ENCODE measurements around the gene ARL9. TPM values are rescaled to one million over a fixed set of nuclear protein-coding genes. Genes with fewer than 3 reads are reported as not detected.

ARL9 gene
- total RNA-seq, 2 experiments from 2014 or later = 0.17 TPM; not detected in 1

DNA sequence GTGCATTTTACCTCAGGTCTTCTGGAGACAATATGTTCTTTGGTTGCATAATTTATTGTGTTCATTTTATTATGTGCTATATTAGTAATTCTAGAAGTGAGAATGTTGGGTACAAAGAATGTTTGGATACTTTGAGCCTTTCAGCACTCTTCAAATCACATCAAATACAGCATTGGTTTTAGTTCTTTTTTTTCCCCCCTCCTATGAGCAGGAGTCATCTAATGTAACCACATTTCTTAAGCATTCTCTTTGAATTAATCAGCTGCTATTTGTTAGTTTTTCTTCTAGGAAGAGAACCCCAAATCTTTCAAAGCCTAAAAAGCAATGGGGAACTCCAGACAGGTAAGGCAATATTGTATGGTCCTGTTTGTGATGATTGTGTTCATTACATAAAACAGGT lies 46.7 kb downstream of the ARL9 start:
- ATAC-seq (ENCODE audit: poor library complexity) = no peak

DNA sequence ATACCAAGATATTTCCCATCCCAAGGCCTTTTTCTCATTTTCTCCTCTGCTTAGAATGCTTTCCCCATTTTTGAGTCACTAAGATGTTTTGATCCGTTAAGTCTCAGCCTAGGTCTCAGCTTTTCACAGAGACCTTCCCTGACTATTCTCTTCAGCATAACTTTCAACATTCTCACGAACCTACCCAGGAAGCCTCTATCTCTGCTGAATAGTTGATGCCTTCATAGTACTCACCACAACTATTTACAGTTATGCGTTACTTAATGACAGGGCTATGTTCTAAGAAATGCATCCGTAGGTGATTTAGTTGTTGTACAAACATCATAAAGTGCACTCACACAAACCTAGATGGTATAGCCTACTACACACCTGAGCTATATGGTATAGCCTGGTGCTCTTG lies 64.5 kb downstream of the ARL9 start:
- H3K27ac ChIP-seq (ENCODE audit: low read depth in 1 of 2, low read length in 2 of 2) = no peak overlapping the region
- H3K36me3 ChIP-seq (ENCODE audit: insufficient read depth, low read length) = no peaks in the 10 kb centered on the region
- no peak for ATAC-seq (ENCODE audit: poor library complexity)
- Mint-ChIP-seq H3K9me3 (no peaks in the 10 kb centered on the region), H3K27ac (no peak overlapping the region), H3K4me1 (ENCODE audit: low read depth) (no peaks in the 10 kb centered on the region), H3K4me3 (no peak overlapping the region), H3K27me3 (peaks cover 4% of the 10 kb centered on the region), H3K36me3 (ENCODE audit: low read depth) (no peaks in the 10 kb centered on the region)
- intact Hi-C loops (cut with DNase I, micrococcal nuclease) = loop anchor here in 1 of 2 experiments (10.0 kb wide), 1 partner anchor 265 kb away; no protein-coding TSS in a partner anchor
- no peaks in the 10 kb centered on the region for H3K9me3 ChIP-seq (ENCODE audit: control insufficient read depth in 1 of 2, insufficient read depth in 1 of 2, low read length in 2 of 2)
- DNase-seq = no peak
- no peak overlapping the region for H3K4me3 ChIP-seq (ENCODE audit: low read length)
- ChIA-PET CTCF (no interaction called here), POLR2A (interaction anchor here (1.3 kb wide), 1 partner anchor 8 kb away, joined by 3 read pairs; no protein-coding TSS in a partner anchor)
- peaks cover 0 to 4% of the 10 kb centered on the region in 2 experiments for H3K27me3 ChIP-seq (ENCODE audit: control insufficient read depth in 1 of 2, insufficient read depth in 2 of 2, low read length in 2 of 2)
- no peak for TF ChIP-seq CTCF (IDR thresholded peaks at IDR 0.05)
- no peaks in the 10 kb centered on the region for H3K4me1 ChIP-seq (ENCODE audit: insufficient read depth, low read length)

More for the DNA sequence above, 46.7 kb downstream of the ARL9 start:
- no peak overlapping the region for H3K4me3 ChIP-seq (ENCODE audit: low read length)
- no peak for DNase-seq
- Mint-ChIP-seq H3K4me3 (no peak overlapping the region), H3K27me3 (no peaks in the 10 kb centered on the region), H3K9me3 (no peaks in the 10 kb centered on the region), H3K36me3 (ENCODE audit: low read depth) (no peaks in the 10 kb centered on the region), H3K27ac (no peak overlapping the region), H3K4me1 (ENCODE audit: low read depth) (peaks cover 5% of the 10 kb centered on the region)
- no peak for TF ChIP-seq CTCF (IDR thresholded peaks at IDR 0.05)
- H3K27me3 ChIP-seq (ENCODE audit: control insufficient read depth in 1 of 2, insufficient read depth in 2 of 2, low read length in 2 of 2) = no peaks in the 10 kb centered on the region
- intact Hi-C loops (cut with DNase I, micrococcal nuclease) = no loop called here
- ChIA-PET POLR2A (no interaction called here), CTCF (interaction anchor here (0.6 kb wide), 1 partner anchor 156 kb away, joined by 5 read pairs; no protein-coding TSS in a partner anchor)
- H3K9me3 ChIP-seq (ENCODE audit: control insufficient read depth in 1 of 2, insufficient read depth in 1 of 2, low read length in 2 of 2) = no peaks in the 10 kb centered on the region
- no peak overlapping the region for H3K27ac ChIP-seq (ENCODE audit: low read depth in 1 of 2, low read length in 2 of 2)
- H3K36me3 ChIP-seq (ENCODE audit: insufficient read depth, low read length) = no peaks in the 10 kb centered on the region
- no peaks in the 10 kb centered on the region for H3K4me1 ChIP-seq (ENCODE audit: insufficient read depth, low read length)

Other genes with a start within 250 kb of the ARL9 start
- 10 to 100 TPM; 10.2 to 10.6 TPM for gene AASDH, start 118.3 kb upstream of the ARL9 start, total RNA-seq
- gene PPAT, start 70.2 kb upstream of the ARL9 start, total RNA-seq = 1 to 10 TPM; 4.7 to 6.3 TPM
- 10 to 100 TPM; 18.9 to 19.9 TPM for gene PAICS, start 69.5 kb upstream of the ARL9 start, total RNA-seq
- gene SRP72, start 38.2 kb upstream of the ARL9 start, total RNA-seq = 100 to 1,000 TPM; 108 to 119 TPM
- gene HOPX, start 175.5 kb downstream of the ARL9 start, total RNA-seq = 1 to 10 TPM; 4.3 to 5.9 TPM

All from CD4-positive, alpha-beta T cell (primary cell).